Neural progenitor cell (in vitro differentiated cells): ENCODE data around the gene CCNE1. TPM values are rescaled to one million over a fixed set of nuclear protein-coding genes. Genes with fewer than 3 reads are reported as not detected.

Experiments
- DNase-seq: peaks from one replicate; pipeline ENCODE4 v3.0.0-alpha.2; 2016; ENCODE audit warnings: low spot score
- H2AFZ ChIP-seq: fragments of 200-600 bp; sonication (generic); replicated peaks from 2 replicates; pipeline ENCODE4 v1.6.1; 2016; ENCODE audit warnings: antibody characterized with exemption
- H3F3A ChIP-seq: fragments of 200-600 bp; sonication (generic); 2 replicates; pipeline ENCODE4 v1.6.1; 2016; ENCODE audit warnings: antibody characterized with exemption, low read depth
- H3K27ac ChIP-seq: fragments of 200-600 bp; sonication (generic); 2 replicates; pipeline ENCODE4 v1.5.1; 2016; ENCODE audit warnings: mild to moderate bottlenecking
- H3K27me3 ChIP-seq: fragments of 200-600 bp; sonication (generic); 2 replicates; pipeline ENCODE4 v1.6.1; 2016; ENCODE audit warnings: mild to moderate bottlenecking, moderate library complexity
- H3K36me3 ChIP-seq: fragments of 200-600 bp; sonication (generic); 2 replicates; pipeline ENCODE4 v1.5.1; 2016
- H3K4me1 ChIP-seq: fragments of 200-600 bp; sonication (generic); 2 replicates; pipeline ENCODE4 v1.6.1; 2016; ENCODE audit warnings: mixed run types
- H3K4me2 ChIP-seq: fragments of 200-600 bp; sonication (generic); 2 replicates; pipeline ENCODE4 v1.6.1; 2016
- H3K4me3 ChIP-seq: fragments of 200-600 bp; sonication (generic); 2 replicates; pipeline ENCODE4 v1.5.1; 2016
- H3K79me2 ChIP-seq: fragments of 200-600 bp; sonication (generic); 2 replicates; pipeline ENCODE4 v1.6.1; 2016; ENCODE audit warnings: low read depth
- H3K9ac ChIP-seq: fragments of 200-600 bp; sonication (generic); 2 replicates; pipeline ENCODE4 v1.6.1; 2016
- H3K9me3 ChIP-seq: fragments of 200-600 bp; sonication (generic); 2 replicates; pipeline ENCODE4 v1.5.1; 2016; ENCODE audit warnings: low read depth
- H4K20me1 ChIP-seq: fragments of 200-600 bp; sonication (generic); 2 replicates; pipeline ENCODE4 v1.6.1; 2016; ENCODE audit warnings: low read depth
- H3K27ac Mint-ChIP-seq: 3 replicates; pipeline ENCODE4 v1.8.0; 2021; ENCODE audit warnings: mixed read lengths
- H3K27me3 Mint-ChIP-seq: 2 replicates; pipeline ENCODE4 v1.8.0; 2022; ENCODE audit warnings: low read depth, mild to moderate bottlenecking, inconsistent platforms, moderate library complexity, mixed read lengths; ENCODE audit not compliant: insufficient read depth
- H3K36me3 Mint-ChIP-seq: 3 replicates; pipeline ENCODE4 v1.8.0; 2021; ENCODE audit warnings: mixed read lengths
- H3K4me1 Mint-ChIP-seq: 3 replicates; pipeline ENCODE4 v1.8.0; 2021; ENCODE audit warnings: mixed read lengths
- H3K4me3 Mint-ChIP-seq: 3 replicates; pipeline ENCODE4 v1.8.0; 2021; ENCODE audit warnings: mild to moderate bottlenecking, moderate library complexity, mixed read lengths
- H3K9me3 Mint-ChIP-seq: 3 replicates; pipeline ENCODE4 v1.8.0; 2020; ENCODE audit warnings: mixed read lengths
- CTCF ChIP-seq: fragments of 200-600 bp; sonication (generic); IDR thresholded peaks from 2 replicates; pipeline ENCODE4 v1.5.1; 2017; ENCODE audit warnings: antibody characterized with exemption, mild to moderate bottlenecking
- EZH2 ChIP-seq: fragments of 200-600 bp; sonication (generic); IDR thresholded peaks from 2 replicates; pipeline ENCODE4 v1.6.1; 2017; ENCODE audit warnings: antibody characterized with exemption, mild to moderate bottlenecking, moderate library complexity
- EZH2phosphoT487 ChIP-seq: fragments of 200-600 bp; sonication (generic); IDR thresholded peaks from 2 replicates; pipeline ENCODE4 v1.6.1; 2017; ENCODE audit warnings: antibody characterized with exemption
- total RNA-seq: library from RNA; depleted of rRNA; stranded (reverse); fragments of >200 nt; gene quantifications from 2 replicates; pipeline ENCODE4 v1.2.3, GENCODE V29; 2015; ENCODE audit warnings: low replicate concordance

The CCNE1 gene
- total RNA-seq, 1 donor from 2014 or later, result 31.4 TPM

DNA sequence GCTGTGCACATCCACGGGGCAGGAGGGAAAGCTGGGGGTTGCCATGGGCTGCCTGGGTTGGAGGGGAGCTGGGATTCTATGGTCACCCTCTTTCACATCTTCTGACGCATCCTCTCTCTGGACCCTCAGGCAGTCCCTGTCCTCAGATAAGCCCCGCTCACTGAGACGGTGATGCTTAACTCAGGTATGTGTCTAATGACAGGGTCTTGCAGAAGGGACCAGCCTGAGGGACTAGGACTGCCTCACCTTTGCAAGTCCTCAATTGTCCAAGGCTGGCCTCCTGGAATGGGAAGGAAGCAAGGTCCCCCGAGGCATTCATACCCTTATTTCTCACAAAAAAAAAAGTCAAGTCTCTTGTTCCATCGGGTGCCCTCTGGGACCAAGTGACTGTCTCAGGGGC lies 37.7 kb upstream of the CCNE1 start:
- H3K36me3 Mint-ChIP-seq, result no peaks in the 10 kb centered on the region
- no peaks in the 10 kb centered on the region for H3F3A ChIP-seq
- H3K4me3 Mint-ChIP-seq, result no peak overlapping the region
- no peaks in the 10 kb centered on the region for H3K9me3 ChIP-seq
- H2AFZ ChIP-seq, result no peak overlapping the region
- no peaks in the 10 kb centered on the region for H3K79me2 ChIP-seq
- no peaks in the 10 kb centered on the region for H3K9me3 Mint-ChIP-seq
- H3K4me1 Mint-ChIP-seq, result peaks cover 13% of the 10 kb centered on the region
- DNase-seq, result no peak
- no peak overlapping the region for H3K27ac ChIP-seq
- H3K4me1 ChIP-seq, result peaks cover 4% of the 10 kb centered on the region
- TF ChIP-seq EZH2 (no peak), EZH2phosphoT487 (no peak), CTCF (no peak)
- H3K27me3 ChIP-seq, result no peaks in the 10 kb centered on the region
- no peaks in the 10 kb centered on the region for H4K20me1 ChIP-seq
- H3K4me2 ChIP-seq, result no peak overlapping the region
- H3K9ac ChIP-seq, result no peak overlapping the region
- no peak overlapping the region for H3K4me3 ChIP-seq
- peaks cover 1% of the 10 kb centered on the region for H3K27me3 Mint-ChIP-seq
- H3K27ac Mint-ChIP-seq, result no peak overlapping the region
- H3K36me3 ChIP-seq, result no peaks in the 10 kb centered on the region

DNA sequence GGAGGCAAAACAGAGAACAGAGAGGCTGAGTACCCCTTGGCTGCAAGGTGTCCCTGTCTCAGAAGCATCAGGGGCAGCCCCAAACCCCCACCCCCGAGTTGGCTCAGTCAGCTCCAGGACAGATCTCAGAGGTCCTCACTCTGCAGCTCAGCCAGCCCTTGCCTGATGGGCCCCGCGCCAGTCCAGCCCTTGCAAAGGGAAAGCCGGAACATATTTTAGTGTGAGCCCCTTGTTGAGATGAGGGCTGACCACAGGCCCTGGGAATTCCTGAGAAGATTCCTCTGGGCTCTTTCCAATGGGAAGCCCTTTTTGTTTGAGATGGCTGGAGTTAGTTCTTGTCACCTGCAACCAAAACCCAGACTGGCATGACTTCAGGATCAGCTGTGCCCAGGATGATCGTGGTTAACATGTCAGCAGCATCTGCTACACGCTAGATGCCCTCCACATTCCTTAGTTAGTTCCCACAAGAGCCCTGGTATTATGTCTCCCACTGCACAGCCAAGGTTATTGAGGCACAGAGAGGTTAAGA lies 33.9 kb upstream of the CCNE1 start:
- H3K9ac ChIP-seq, result no peak overlapping the region

DNA sequence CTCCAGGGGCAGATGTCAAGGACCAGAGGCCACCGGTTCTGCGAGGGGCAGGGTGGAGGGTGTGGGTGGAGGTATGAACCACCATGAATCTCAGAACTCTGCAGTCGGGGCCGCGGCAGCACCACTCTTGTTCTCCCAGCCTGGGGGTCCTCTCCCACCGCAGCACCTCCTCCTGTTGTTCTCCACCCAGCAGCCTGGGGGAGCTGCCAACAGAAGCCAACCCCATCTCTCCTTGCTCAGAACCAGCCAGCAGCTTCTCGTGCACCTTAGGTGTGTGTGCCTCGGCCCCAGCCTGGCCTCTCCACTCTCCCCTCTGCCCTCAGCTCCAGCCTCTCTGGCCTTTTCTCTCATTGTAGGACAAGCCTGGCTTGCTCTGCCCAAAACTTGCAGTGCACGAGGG lies 31.9 kb upstream of the CCNE1 start:
- Histone ChIP-seq H3K9ac (no peak overlapping the region), H2AFZ (peak overlapping the region; percentile 72), H3K4me2 (no peak overlapping the region), H3K4me1 (no peaks in the 10 kb centered on the region), H3K79me2 (no peaks in the 10 kb centered on the region), H3K4me3 (no peak overlapping the region), H3K27ac (no peak overlapping the region), H3K27me3 (no peaks in the 10 kb centered on the region), H4K20me1 (no peaks in the 10 kb centered on the region), H3K9me3 (no peaks in the 10 kb centered on the region), H3K36me3 (no peaks in the 10 kb centered on the region), H3F3A (no peaks in the 10 kb centered on the region)
- Mint-ChIP-seq H3K4me3 (no peak overlapping the region), H3K27ac (peak overlapping the region; percentile 84), H3K27me3 (peaks cover 3% of the 10 kb centered on the region), H3K9me3 (no peaks in the 10 kb centered on the region), H3K4me1 (peaks cover 7% of the 10 kb centered on the region), H3K36me3 (no peaks in the 10 kb centered on the region)
- DNase-seq, result peak; percentile 28
- peak; percentile 18 for TF ChIP-seq CTCF
- no peak for TF ChIP-seq EZH2phosphoT487
- TF ChIP-seq EZH2, result no peak

More for the DNA sequence above, 33.9 kb upstream of the CCNE1 start:
- Histone ChIP-seq H4K20me1 (no peaks in the 10 kb centered on the region), H3F3A (no peaks in the 10 kb centered on the region), H3K4me1 (no peaks in the 10 kb centered on the region), H3K36me3 (no peaks in the 10 kb centered on the region), H3K79me2 (no peaks in the 10 kb centered on the region), H3K27ac (no peak overlapping the region), H3K4me2 (no peak overlapping the region), H3K9me3 (no peaks in the 10 kb centered on the region), H2AFZ (no peak overlapping the region), H3K4me3 (no peak overlapping the region), H3K27me3 (no peaks in the 10 kb centered on the region)
- Mint-ChIP-seq H3K9me3 (no peaks in the 10 kb centered on the region), H3K4me1 (peaks cover 7% of the 10 kb centered on the region), H3K4me3 (no peak overlapping the region), H3K36me3 (no peaks in the 10 kb centered on the region), H3K27me3 (peaks cover 3% of the 10 kb centered on the region), H3K27ac (no peak overlapping the region)
- TF ChIP-seq CTCF (no peak), EZH2phosphoT487 (no peak), EZH2 (no peak)
- no peak for DNase-seq
